Trophoblast cell (in vitro differentiated cells and primary cell): ENCODE measurements around the gene TMEM255B.

Source experiments
- DNase-seq, 2 donors: peaks; one replicate each; pipeline ENCODE4 v3.0.0-alpha.2; 2016
- H2AFZ ChIP-seq: 2 replicates; pipeline ENCODE4 v1.6.1; 2013; ENCODE audit warnings: low read length, moderate library complexity, mild to moderate bottlenecking; ENCODE audit not compliant: insufficient read depth, poor library complexity
- H2AK5ac ChIP-seq: 2 replicates; pipeline ENCODE4 v1.6.1; 2013; ENCODE audit warnings: mild to moderate bottlenecking, low read length
- H2BK120ac ChIP-seq: 2 replicates; pipeline ENCODE4 v1.6.1; 2013; ENCODE audit warnings: low read length, mild to moderate bottlenecking, moderate library complexity; ENCODE audit not compliant: insufficient read depth, poor library complexity
- H2BK12ac ChIP-seq: 2 replicates; pipeline ENCODE4 v1.6.1; 2013; ENCODE audit warnings: mild to moderate bottlenecking, low read length, moderate library complexity
- H2BK5ac ChIP-seq: 2 replicates; pipeline ENCODE4 v1.6.1; 2013; ENCODE audit warnings: low read length, low read depth, moderate library complexity, mild to moderate bottlenecking; ENCODE audit not compliant: poor library complexity
- H3K14ac ChIP-seq: 2 replicates; pipeline ENCODE4 v1.6.1; 2013; ENCODE audit warnings: mild to moderate bottlenecking, low read length
- H3K18ac ChIP-seq: 2 replicates; pipeline ENCODE4 v1.6.1; 2013; ENCODE audit warnings: mild to moderate bottlenecking, low read length
- H3K23ac ChIP-seq: 2 replicates; pipeline ENCODE4 v1.6.1; 2013; ENCODE audit warnings: low read length
- H3K27ac ChIP-seq: 2 replicates; pipeline ENCODE4 v1.5.1; 2013; ENCODE audit warnings: low read depth, mild to moderate bottlenecking, inconsistent platforms, low read length, moderate library complexity
- H3K27me3 ChIP-seq: 2 replicates; pipeline ENCODE4 v1.6.1; 2013; ENCODE audit warnings: inconsistent platforms, mild to moderate bottlenecking, low read length, moderate library complexity; ENCODE audit not compliant: insufficient read depth
- H3K36me3 ChIP-seq, 2 experiments: 1 replicate in 1 of 2; 2 replicates in 1 of 2; pipeline ENCODE4 v1.6.1; 2013; ENCODE audit warnings: low read length in 2 of 2, mild to moderate bottlenecking in 2 of 2, moderate library complexity in 1 of 2; ENCODE audit not compliant: insufficient read depth in 2 of 2, control insufficient read depth in 1 of 2
- H3K4ac ChIP-seq: 2 replicates; pipeline ENCODE4 v1.6.1; 2013; ENCODE audit warnings: low read depth, mild to moderate bottlenecking, low read length, moderate library complexity
- H3K4me1 ChIP-seq, 2 experiments: 1 replicate in 1 of 2; 2 replicates in 1 of 2; pipeline ENCODE4 v1.6.1; 2013; ENCODE audit warnings: low read length in 2 of 2, mild to moderate bottlenecking in 2 of 2, moderate library complexity in 1 of 2; ENCODE audit not compliant: insufficient read depth in 2 of 2, control insufficient read depth in 1 of 2
- H3K4me2 ChIP-seq: 2 replicates; pipeline ENCODE4 v1.6.1; 2013; ENCODE audit warnings: inconsistent platforms, mild to moderate bottlenecking, low read length, moderate library complexity
- H3K4me3 ChIP-seq: 2 replicates; pipeline ENCODE4 v1.5.1; 2013; ENCODE audit warnings: mild to moderate bottlenecking, low read depth, low read length, inconsistent platforms
- H3K79me1 ChIP-seq: one replicate; pipeline ENCODE4 v1.6.1; 2013; ENCODE audit warnings: low read length
- H3K79me2 ChIP-seq: 2 replicates; pipeline ENCODE4 v1.6.1; 2013; ENCODE audit warnings: low read length, mild to moderate bottlenecking; ENCODE audit not compliant: control insufficient read depth, insufficient read depth, poor library complexity
- H3K9ac ChIP-seq: 2 replicates; pipeline ENCODE4 v1.6.1; 2013; ENCODE audit warnings: mild to moderate bottlenecking, low read length
- H3K9me3 ChIP-seq: 2 replicates; pipeline ENCODE4 v1.6.1; 2013; ENCODE audit warnings: low read depth, mild to moderate bottlenecking, control low read depth, inconsistent platforms, low read length; ENCODE audit not compliant: insufficient read depth
- H4K12ac ChIP-seq: 2 replicates; pipeline ENCODE4 v1.6.1; 2013; ENCODE audit warnings: low read depth, mild to moderate bottlenecking, low read length, moderate library complexity
- H4K8ac ChIP-seq: 2 replicates; pipeline ENCODE4 v1.6.1; 2013; ENCODE audit warnings: low read depth, mild to moderate bottlenecking, low read length, moderate library complexity
- H4K91ac ChIP-seq: one replicate; pipeline ENCODE4 v1.6.1; 2013; ENCODE audit warnings: low read depth, mild to moderate bottlenecking, low read length, moderate library complexity
- WGBS: extraction: QIAGEN DNeasy Blood & Tissue Kit; methylation state at CpG from one replicate; pipeline ENCODE4 v1.1.7; 2013; ENCODE audit warnings: missing lambda C conversion rate; ENCODE audit not compliant: insufficient read length, insufficient coverage; ENCODE audit errors: extremely low coverage; 5-methylcytosine and 5-hydroxymethylcytosine counted together

The TMEM255B gene

DNA sequence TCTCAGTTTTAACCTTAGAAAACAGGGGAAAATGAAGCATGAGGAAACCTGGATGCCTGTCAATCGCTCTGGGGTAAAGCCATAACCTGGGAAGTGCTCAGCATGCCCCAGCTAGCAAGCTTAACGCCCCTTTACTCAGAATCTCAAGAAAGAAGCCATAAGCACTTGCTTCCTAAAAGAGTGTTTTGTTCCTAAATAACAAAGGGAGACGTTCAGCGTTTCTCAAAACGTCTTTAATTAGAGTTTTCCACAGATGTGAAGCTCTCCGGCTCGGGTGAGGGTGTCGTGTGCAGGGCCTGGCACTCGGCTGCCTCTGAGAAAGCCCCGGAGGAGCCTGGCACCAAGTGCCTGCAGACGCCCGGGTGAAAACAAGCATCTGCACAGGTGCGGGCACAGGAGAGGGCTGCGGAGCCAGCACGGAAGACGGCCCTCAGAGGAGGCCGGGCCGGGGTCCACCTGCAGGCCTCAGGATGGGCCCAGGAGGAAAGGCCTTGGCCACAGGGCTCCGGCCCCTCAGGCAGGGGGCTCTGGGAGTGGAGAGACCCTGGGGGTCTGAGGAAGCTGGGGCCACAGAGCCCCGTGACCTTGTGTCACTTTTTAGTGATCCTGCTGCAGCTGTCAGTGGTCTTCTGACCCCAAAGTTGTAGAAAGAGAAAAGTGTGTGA lies 98.6 kb downstream of the TMEM255B start:
- H3K36me3 ChIP-seq = no peaks in the 10 kb centered on the region
- no peak overlapping the region for H3K9ac ChIP-seq
- H3K18ac ChIP-seq = no peak overlapping the region
- H2AK5ac ChIP-seq = no peak overlapping the region
- H2BK120ac ChIP-seq = no peak overlapping the region
- H3K4me3 ChIP-seq = no peak overlapping the region
- H2AFZ ChIP-seq = no peak overlapping the region
- peaks cover 18 to 19% of the 10 kb centered on the region in 2 experiments for H3K4me1 ChIP-seq
- H3K14ac ChIP-seq = no peak overlapping the region
- peaks cover 6% of the 10 kb centered on the region for H3K9me3 ChIP-seq
- no peaks in the 10 kb centered on the region for H3K79me2 ChIP-seq
- H4K91ac ChIP-seq = no peak overlapping the region
- H3K79me1 ChIP-seq = peaks cover 2% of the 10 kb centered on the region
- H3K27ac ChIP-seq = no peak overlapping the region
- no peak overlapping the region for H4K12ac ChIP-seq
- peaks cover under 1% of the 10 kb centered on the region for H3K27me3 ChIP-seq
- no peak overlapping the region for H3K23ac ChIP-seq
- no peak overlapping the region for H2BK5ac ChIP-seq
- no peak overlapping the region for H2BK12ac ChIP-seq
- no peak overlapping the region for H4K8ac ChIP-seq
- no peak overlapping the region for H3K4me2 ChIP-seq
- DNase-seq = no peak
- H3K4ac ChIP-seq = no peak overlapping the region
- WGBS = no CpG with 5 or more reads among the region's 20 CpGs

DNA sequence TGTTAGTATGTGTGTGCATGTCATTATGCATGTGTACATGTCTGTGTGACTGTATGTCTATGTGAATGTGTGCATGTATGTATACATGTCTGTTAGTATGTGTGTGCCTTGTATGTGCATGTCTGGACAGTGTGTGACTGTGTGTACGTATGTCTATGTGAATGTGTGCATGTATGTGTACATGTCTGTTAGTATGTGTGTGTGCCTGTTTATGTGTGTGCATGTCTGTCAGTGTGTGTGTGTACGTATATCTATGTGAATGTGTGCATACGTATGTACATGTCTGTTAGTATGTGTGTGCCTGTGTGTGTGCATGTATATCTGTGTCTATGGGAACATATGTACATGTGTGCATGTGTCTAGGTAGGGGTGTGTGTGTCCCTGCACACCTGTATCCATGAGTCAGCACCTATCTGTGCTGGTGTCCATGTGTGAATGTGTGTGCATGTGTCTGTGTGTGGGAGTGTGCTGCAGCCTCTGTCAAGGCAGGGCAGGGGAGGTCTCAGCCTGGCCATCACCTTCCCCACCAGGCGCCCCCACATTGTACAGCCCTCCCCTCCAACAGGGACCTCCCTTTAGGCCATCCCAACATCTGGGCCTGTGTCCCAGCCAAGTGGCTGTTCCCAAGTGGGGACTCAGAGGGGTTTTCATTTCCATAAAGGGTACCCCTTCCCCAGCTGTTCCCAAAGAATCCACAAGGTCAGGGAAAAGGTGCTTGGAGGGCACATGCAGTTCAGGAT lies 100.5 kb downstream of the TMEM255B start:
- no peak for DNase-seq

DNA sequence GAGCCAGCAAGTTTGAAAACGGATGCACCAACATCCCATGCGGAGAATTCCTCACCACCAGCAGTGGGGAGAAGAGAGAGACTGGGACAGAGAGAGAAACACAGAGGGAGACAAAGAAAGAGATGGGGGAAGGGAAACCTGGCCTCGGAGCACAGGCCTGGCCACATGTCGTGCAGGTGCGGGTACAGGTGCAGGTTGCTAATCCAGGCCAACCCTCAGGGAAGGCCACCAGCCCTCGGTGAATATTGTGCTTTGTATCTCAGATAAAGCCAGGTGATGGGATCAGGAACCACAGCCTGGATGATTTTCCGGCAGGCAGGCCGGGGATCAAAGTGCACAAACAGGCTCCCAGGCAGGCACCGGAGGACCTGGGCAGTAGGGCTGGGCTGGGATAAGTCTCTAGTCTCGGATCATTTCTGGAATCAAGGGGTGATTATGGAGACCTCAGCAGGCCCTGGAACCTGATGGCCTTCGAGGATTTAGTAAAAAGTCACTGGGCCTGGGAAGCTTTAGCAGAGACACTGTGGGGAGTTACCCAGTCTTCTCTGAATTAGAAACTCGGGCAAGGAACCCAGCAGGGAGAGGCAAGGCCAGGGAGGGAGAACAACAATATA lies 101.1 kb downstream of the TMEM255B start:
- no peak overlapping the region for H2BK120ac ChIP-seq
- peak overlapping the region; percentile 31 for H3K27ac ChIP-seq
- no peaks in the 10 kb centered on the region for H3K36me3 ChIP-seq
- H3K9me3 ChIP-seq = peaks cover 6% of the 10 kb centered on the region
- H3K18ac ChIP-seq = no peak overlapping the region
- DNase-seq = no peak
- no peak overlapping the region for H2AK5ac ChIP-seq
- peaks cover 20% of the 10 kb centered on the region for H3K27me3 ChIP-seq
- H3K4me2 ChIP-seq = no peak overlapping the region
- H2BK12ac ChIP-seq = no peak overlapping the region
- no peak overlapping the region for H3K23ac ChIP-seq
- no peak overlapping the region for H3K4ac ChIP-seq
- no peak overlapping the region for H2AFZ ChIP-seq
- H3K79me2 ChIP-seq = peaks cover 4% of the 10 kb centered on the region
- H4K91ac ChIP-seq = no peak overlapping the region
- H3K9ac ChIP-seq = no peak overlapping the region
- no peak overlapping the region for H4K12ac ChIP-seq
- H3K79me1 ChIP-seq = peaks cover 5% of the 10 kb centered on the region
- no peak overlapping the region for H3K14ac ChIP-seq
- H3K4me1 ChIP-seq = peaks cover 21 to 26% of the 10 kb centered on the region in 2 experiments
- WGBS = no CpG with 5 or more reads among the region's 12 CpGs
- no peak overlapping the region for H3K4me3 ChIP-seq
- H4K8ac ChIP-seq = peak overlapping the region; percentile 18
- no peak overlapping the region for H2BK5ac ChIP-seq

More for the DNA sequence above, 100.5 kb downstream of the TMEM255B start:
- H4K91ac ChIP-seq = no peak overlapping the region
- H3K18ac ChIP-seq = no peak overlapping the region
- H2BK12ac ChIP-seq = no peak overlapping the region
- H2AK5ac ChIP-seq = no peak overlapping the region
- H3K4me3 ChIP-seq = peak overlapping the region; percentile 11
- no peaks in the 10 kb centered on the region for H3K36me3 ChIP-seq
- H4K8ac ChIP-seq = no peak overlapping the region
- peaks cover 4% of the 10 kb centered on the region for H3K79me2 ChIP-seq
- no peak overlapping the region for H3K4ac ChIP-seq
- no peak overlapping the region for H3K4me2 ChIP-seq
- H3K79me1 ChIP-seq = peaks cover 5% of the 10 kb centered on the region
- peaks cover 6% of the 10 kb centered on the region for H3K9me3 ChIP-seq
- H3K27me3 ChIP-seq = peaks cover 15% of the 10 kb centered on the region
- no peak overlapping the region for H3K23ac ChIP-seq
- no peak overlapping the region for H2AFZ ChIP-seq
- no peak overlapping the region for H4K12ac ChIP-seq
- H3K4me1 ChIP-seq = peaks cover 21 to 25% of the 10 kb centered on the region in 2 experiments
- no peak overlapping the region for H2BK5ac ChIP-seq
- H3K9ac ChIP-seq = no peak overlapping the region
- H2BK120ac ChIP-seq = no peak overlapping the region
- H3K14ac ChIP-seq = no peak overlapping the region
- H3K27ac ChIP-seq = no peak overlapping the region
- WGBS = no CpG with 5 or more reads among the region's 4 CpGs

DNA sequence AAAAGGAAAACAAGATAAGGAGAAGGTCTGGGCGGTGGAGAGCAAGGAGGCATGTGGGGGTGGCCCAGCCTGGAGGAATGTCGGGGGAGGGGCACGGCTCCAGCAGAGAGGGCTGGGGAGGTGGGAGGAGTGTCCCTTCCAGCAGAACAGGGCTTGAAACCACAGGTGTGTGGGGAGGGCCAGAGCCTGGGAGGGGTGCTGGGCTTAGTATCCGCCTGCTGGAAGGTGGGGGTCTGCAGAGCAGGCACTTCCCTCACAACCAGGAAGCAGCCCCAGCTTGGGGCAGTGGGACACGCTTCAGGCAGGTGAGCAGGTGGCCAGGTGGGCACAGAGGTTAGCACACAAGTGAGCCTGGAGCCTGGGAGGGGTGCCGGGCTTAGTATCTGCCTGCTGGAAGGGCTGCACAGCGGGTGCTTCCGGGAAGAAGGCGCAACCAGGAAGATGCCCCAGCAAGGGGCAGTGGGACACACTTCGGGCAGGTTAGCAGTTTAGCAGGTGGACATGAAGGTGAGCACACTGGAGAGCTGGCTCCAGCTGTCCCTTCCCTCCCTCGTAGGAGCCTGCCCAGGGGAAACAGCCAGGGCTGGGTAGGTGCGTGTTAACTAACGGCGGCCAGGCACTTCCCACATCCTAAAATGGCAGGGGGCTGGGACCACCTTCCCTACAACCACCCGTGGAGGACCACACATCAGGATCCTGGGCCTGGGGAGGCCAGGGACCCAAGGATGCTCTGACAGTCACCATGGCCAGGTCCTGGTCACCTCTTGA lies 101.8 kb downstream of the TMEM255B start:
- no peak overlapping the region for H3K4me3 ChIP-seq
- H2BK120ac ChIP-seq = no peak overlapping the region
- H3K36me3 ChIP-seq = no peaks in the 10 kb centered on the region
- H3K4me1 ChIP-seq = peaks cover 21 to 26% of the 10 kb centered on the region in 2 experiments
- H3K14ac ChIP-seq = peak overlapping the region; percentile 7
- H2AFZ ChIP-seq = no peak overlapping the region
- H3K27me3 ChIP-seq = peaks cover 20% of the 10 kb centered on the region
- H3K23ac ChIP-seq = no peak overlapping the region
- no peak overlapping the region for H2BK5ac ChIP-seq
- no peak overlapping the region for H4K91ac ChIP-seq
- H4K12ac ChIP-seq = no peak overlapping the region
- no peak overlapping the region for H3K9ac ChIP-seq
- H3K4ac ChIP-seq = no peak overlapping the region
- peaks cover 6% of the 10 kb centered on the region for H3K9me3 ChIP-seq
- H4K8ac ChIP-seq = no peak overlapping the region
- H3K27ac ChIP-seq = no peak overlapping the region
- H3K18ac ChIP-seq = peak overlapping the region; percentile 66
- H3K4me2 ChIP-seq = no peak overlapping the region
- H2AK5ac ChIP-seq = peak overlapping the region; percentile 57
- H3K79me2 ChIP-seq = peaks cover 4% of the 10 kb centered on the region
- WGBS = no CpG with 5 or more reads among the region's 15 CpGs
- DNase-seq = no peak
- peak overlapping the region; percentile 12 for H2BK12ac ChIP-seq
- H3K79me1 ChIP-seq = peaks cover 5% of the 10 kb centered on the region
